ENCODE measurements around the gene CLDN7. TPM values are rescaled to one million over a fixed set of nuclear protein-coding genes. Genes with fewer than 3 reads are reported as not detected.

Gene CLDN7
- total RNA-seq, 3 donors from 2014 or later (not counting 1 experiment from before 2014, with no cell fraction given), result 0.99 to 1.8 (median 1.7) TPM

GRCh38 chr17:7266784-7267183 is 4.5 kb upstream of the CLDN7 start:
- no peak overlapping the region for H3K4me3 ChIP-seq (ENCODE audit: low read length)

DNA sequence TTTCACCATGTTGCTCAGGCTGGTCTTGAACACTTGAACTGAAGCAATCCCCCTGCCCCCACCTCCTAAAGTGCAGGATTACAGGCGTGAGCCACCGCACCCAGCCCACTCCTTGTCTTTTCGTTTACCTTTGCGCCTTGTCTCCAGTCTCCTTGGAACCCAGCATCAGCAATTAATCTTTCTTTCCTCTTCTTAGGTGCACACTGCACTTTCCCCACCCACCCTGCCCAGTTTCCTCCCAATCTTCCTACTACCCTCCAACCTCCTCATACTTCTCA is 1.5 kb upstream of the CLDN7 start:
- Mint-ChIP-seq H3K9me3 (no peaks in the 10 kb centered on the region), H3K36me3 (no peaks in the 10 kb centered on the region), H3K4me1 (peaks cover 17% of the 10 kb centered on the region in 2 donors), H3K4me3 (peak overlapping the region; percentile 82), H3K27ac (no peak overlapping the region), H3K27me3 (ENCODE audit: low read depth in 2 of 2) (peaks cover 16 to 17% of the 10 kb centered on the region in 2 donors)
- no peak overlapping the region for H3K4me3 ChIP-seq (ENCODE audit: low read length)
- ATAC-seq, result no peak
- intact Hi-C loops (cut with micrococcal nuclease), result no loop called here
- 47% methylated on average over 4 of the region's 4 CpGs for WGBS (ENCODE audit: insufficient coverage)
- peaks cover 34% of the 10 kb centered on the region for H3K4me1 ChIP-seq (ENCODE audit: control insufficient read depth, insufficient read depth, low read length)
- no peak for DNase-seq
- H3K27me3 ChIP-seq (ENCODE audit: control insufficient read depth, insufficient read depth, low read length), result peaks cover 24% of the 10 kb centered on the region
- no peaks in the 10 kb centered on the region for H3K9me3 ChIP-seq (ENCODE audit: control insufficient read depth, insufficient read depth, low read length)
- no peak overlapping the region for H3K27ac ChIP-seq (ENCODE audit: low read length)
- TF ChIP-seq, protein P1, sequence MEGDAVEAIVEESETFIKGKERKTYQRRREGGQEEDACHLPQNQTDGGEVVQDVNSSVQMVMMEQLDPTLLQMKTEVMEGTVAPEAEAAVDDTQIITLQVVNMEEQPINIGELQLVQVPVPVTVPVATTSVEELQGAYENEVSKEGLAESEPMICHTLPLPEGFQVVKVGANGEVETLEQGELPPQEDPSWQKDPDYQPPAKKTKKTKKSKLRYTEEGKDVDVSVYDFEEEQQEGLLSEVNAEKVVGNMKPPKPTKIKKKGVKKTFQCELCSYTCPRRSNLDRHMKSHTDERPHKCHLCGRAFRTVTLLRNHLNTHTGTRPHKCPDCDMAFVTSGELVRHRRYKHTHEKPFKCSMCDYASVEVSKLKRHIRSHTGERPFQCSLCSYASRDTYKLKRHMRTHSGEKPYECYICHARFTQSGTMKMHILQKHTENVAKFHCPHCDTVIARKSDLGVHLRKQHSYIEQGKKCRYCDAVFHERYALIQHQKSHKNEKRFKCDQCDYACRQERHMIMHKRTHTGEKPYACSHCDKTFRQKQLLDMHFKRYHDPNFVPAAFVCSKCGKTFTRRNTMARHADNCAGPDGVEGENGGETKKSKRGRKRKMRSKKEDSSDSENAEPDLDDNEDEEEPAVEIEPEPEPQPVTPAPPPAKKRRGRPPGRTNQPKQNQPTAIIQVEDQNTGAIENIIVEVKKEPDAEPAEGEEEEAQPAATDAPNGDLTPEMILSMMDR (IDR thresholded peaks at IDR 0.05), result no peak
- H3K36me3 ChIP-seq (ENCODE audit: control insufficient read depth, insufficient read depth, low read length), result peaks cover 9% of the 10 kb centered on the region

More at GRCh38 chr17:7266784-7267183, 4.5 kb upstream of the CLDN7 start:
- no peak overlapping the region for H3K27ac ChIP-seq (ENCODE audit: low read length)
- intact Hi-C loops (cut with micrococcal nuclease), result no loop called here
- WGBS (ENCODE audit: insufficient coverage), result no CpG with 5 or more reads among the region's 1 CpG
- ATAC-seq (no peak), DNase-seq (peak in 1 of 2 donors; percentile 2)
- peaks cover 19% of the 10 kb centered on the region for H3K27me3 ChIP-seq (ENCODE audit: control insufficient read depth, insufficient read depth, low read length)
- TF ChIP-seq, protein P1 (IDR thresholded peaks at IDR 0.05), result no peak
- H3K4me1 ChIP-seq (ENCODE audit: control insufficient read depth, insufficient read depth, low read length), result peaks cover 20% of the 10 kb centered on the region
- no peaks in the 10 kb centered on the region for H3K36me3 ChIP-seq (ENCODE audit: control insufficient read depth, insufficient read depth, low read length)
- Mint-ChIP-seq H3K36me3 (no peaks in the 10 kb centered on the region), H3K27ac (no peak overlapping the region), H3K4me1 (peaks cover 17% of the 10 kb centered on the region in 2 donors), H3K27me3 (ENCODE audit: low read depth in 2 of 2) (peaks cover 16 to 22% of the 10 kb centered on the region in 2 donors), H3K9me3 (no peaks in the 10 kb centered on the region), H3K4me3 (no peak overlapping the region)
- H3K9me3 ChIP-seq (ENCODE audit: control insufficient read depth, insufficient read depth, low read length), result no peaks in the 10 kb centered on the region

DNA sequence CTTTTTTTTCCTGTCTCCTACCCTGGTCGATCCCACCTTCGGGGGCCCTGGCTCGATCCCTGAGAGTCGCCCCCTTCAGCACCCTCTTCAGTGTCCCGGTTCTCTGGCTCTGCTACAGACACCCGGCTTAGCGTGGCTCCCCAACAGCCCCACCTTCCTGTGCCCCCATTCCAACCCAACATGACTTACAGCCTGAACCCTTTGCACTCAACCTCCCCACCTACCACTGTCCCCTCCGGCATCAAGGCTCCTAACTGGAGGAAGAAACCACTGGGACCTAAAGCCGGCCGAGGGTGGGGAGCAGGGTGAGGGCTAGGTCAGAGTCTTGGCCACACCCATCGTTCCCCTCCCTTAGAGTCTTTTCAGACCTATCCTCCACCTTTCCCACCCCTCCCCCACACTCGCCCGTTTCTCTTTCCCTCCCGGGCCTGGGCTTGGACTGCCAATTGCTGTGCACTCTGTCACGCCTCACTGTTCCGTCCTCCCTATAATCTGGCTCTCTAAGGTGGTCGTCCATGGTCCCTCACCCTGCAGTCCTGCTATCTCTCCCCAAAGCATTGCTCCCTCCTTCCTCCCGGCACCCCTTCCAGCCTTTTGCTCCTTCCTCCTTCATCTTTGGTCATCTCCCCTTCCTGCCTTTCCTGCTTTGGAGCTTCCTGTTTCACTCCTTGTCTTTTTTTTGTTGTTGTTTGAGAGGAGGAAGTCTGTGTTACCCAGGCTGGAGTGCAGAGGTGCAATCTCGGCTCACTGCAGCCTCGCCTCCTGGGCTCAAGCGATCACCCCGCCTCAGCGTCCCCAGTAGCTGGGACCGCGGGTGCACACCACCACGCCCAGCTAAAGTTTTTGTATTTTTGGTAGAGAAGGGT is 890 bp upstream of the CLDN7 start:
- H3K4me1 ChIP-seq (ENCODE audit: control insufficient read depth, insufficient read depth, low read length), result peaks cover 34% of the 10 kb centered on the region
- Mint-ChIP-seq H3K27ac (peak overlapping the region in 1 of 2 donors; percentile 80), H3K27me3 (ENCODE audit: low read depth in 2 of 2) (peaks cover 16 to 17% of the 10 kb centered on the region in 2 donors), H3K4me1 (peaks cover 17% of the 10 kb centered on the region in 2 donors), H3K36me3 (no peaks in the 10 kb centered on the region), H3K9me3 (no peaks in the 10 kb centered on the region), H3K4me3 (peak overlapping the region; percentile 82)
- H3K9me3 ChIP-seq (ENCODE audit: control insufficient read depth, insufficient read depth, low read length), result no peaks in the 10 kb centered on the region
- H3K36me3 ChIP-seq (ENCODE audit: control insufficient read depth, insufficient read depth, low read length), result peaks cover 10% of the 10 kb centered on the region
- no peak overlapping the region for H3K4me3 ChIP-seq (ENCODE audit: low read length)
- ATAC-seq, result no peak
- intact Hi-C loops (cut with micrococcal nuclease), result no loop called here
- peaks cover 24% of the 10 kb centered on the region for H3K27me3 ChIP-seq (ENCODE audit: control insufficient read depth, insufficient read depth, low read length)
- TF ChIP-seq, protein P1 (IDR thresholded peaks at IDR 0.05), result no peak
- 8% methylated on average over 26 of the region's 26 CpGs for WGBS (ENCODE audit: insufficient coverage)
- DNase-seq, result peak in 1 of 2 donors; percentile 41
- no peak overlapping the region for H3K27ac ChIP-seq (ENCODE audit: low read length)

Data from natural killer cell (primary cell).